ENCODE measurements around the gene REXO4.

- TF ChIP-seq, protein P1, sequence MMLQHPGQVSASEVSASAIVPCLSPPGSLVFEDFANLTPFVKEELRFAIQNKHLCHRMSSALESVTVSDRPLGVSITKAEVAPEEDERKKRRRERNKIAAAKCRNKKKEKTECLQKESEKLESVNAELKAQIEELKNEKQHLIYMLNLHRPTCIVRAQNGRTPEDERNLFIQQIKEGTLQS (IDR thresholded peaks at IDR 0.05), result no peak
- TF ChIP-seq CTCF (IDR thresholded peaks at IDR 0.05; ENCODE audit: low read depth, low read length, missing input control), result no peak
- TF ChIP-seq ZBTB33 (IDR thresholded peaks at IDR 0.05), result no peak
- no peak for TF ChIP-seq EGR1 (IDR thresholded peaks at IDR 0.05; ENCODE audit: low read depth in 2 of 2)
- no peak for TF ChIP-seq MAX (IDR thresholded peaks at IDR 0.05)
- no peak for TF ChIP-seq YY1 (IDR thresholded peaks at IDR 0.05)
- TF ChIP-seq, protein P2, sequence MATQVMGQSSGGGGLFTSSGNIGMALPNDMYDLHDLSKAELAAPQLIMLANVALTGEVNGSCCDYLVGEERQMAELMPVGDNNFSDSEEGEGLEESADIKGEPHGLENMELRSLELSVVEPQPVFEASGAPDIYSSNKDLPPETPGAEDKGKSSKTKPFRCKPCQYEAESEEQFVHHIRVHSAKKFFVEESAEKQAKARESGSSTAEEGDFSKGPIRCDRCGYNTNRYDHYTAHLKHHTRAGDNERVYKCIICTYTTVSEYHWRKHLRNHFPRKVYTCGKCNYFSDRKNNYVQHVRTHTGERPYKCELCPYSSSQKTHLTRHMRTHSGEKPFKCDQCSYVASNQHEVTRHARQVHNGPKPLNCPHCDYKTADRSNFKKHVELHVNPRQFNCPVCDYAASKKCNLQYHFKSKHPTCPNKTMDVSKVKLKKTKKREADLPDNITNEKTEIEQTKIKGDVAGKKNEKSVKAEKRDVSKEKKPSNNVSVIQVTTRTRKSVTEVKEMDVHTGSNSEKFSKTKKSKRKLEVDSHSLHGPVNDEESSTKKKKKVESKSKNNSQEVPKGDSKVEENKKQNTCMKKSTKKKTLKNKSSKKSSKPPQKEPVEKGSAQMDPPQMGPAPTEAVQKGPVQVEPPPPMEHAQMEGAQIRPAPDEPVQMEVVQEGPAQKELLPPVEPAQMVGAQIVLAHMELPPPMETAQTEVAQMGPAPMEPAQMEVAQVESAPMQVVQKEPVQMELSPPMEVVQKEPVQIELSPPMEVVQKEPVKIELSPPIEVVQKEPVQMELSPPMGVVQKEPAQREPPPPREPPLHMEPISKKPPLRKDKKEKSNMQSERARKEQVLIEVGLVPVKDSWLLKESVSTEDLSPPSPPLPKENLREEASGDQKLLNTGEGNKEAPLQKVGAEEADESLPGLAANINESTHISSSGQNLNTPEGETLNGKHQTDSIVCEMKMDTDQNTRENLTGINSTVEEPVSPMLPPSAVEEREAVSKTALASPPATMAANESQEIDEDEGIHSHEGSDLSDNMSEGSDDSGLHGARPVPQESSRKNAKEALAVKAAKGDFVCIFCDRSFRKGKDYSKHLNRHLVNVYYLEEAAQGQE (IDR thresholded peaks at IDR 0.05), result no peak
- no peak for TF ChIP-seq FOXA1 (IDR thresholded peaks at IDR 0.05)
Measured at GRCh38 chr9:133463234-133463863, 45.5 kb upstream of the REXO4 start.
